Tibial nerve (tissue), 4 donors: ENCODE data around the gene GATA6. TPM values are rescaled to one million over a fixed set of nuclear protein-coding genes. Genes with fewer than 3 reads are reported as not detected.

Source experiments
- DNase-seq, 2 donors: peaks; one replicate each; pipeline ENCODE4 v3.0.0-alpha.2; 2019; ENCODE audit warnings: low spot score in 2 of 2
- H3K27ac ChIP-seq, 4 donors: fragments of 200-600 bp; sonication (generic) in 3 of 4; one replicate each; pipeline ENCODE4 v1.5.1; 2017 to 2019; ENCODE audit warnings: mild to moderate bottlenecking in 1 of 4
- H3K27me3 ChIP-seq, 2 donors: fragments of 200-600 bp; sonication (generic) in 1 of 2; one replicate each; pipeline versions ENCODE4 v1.5.1 to v1.6.0; 2017 to 2019
- H3K36me3 ChIP-seq, 3 donors: fragments of 200-600 bp; sonication (generic); one replicate each; pipeline ENCODE4 v1.5.1; 2018 to 2019
- H3K4me1 ChIP-seq, 4 donors: fragments of 200-600 bp; sonication (generic) in 3 of 4; one replicate each; pipeline ENCODE4 v1.5.1; 2017 to 2019
- H3K4me3 ChIP-seq, 4 donors: fragments of 200-600 bp; sonication (generic) in 3 of 4; one replicate each; pipeline ENCODE4 v1.5.1; 2017 to 2019; ENCODE audit warnings: mild to moderate bottlenecking in 1 of 4, moderate library complexity in 1 of 4
- H3K9me3 ChIP-seq, 4 donors: fragments of 200-600 bp; sonication (generic) in 3 of 4; one replicate each; pipeline ENCODE4 v1.5.1; 2017 to 2019
- CTCF ChIP-seq, 5 experiments: fragments of 200-600 bp in 3 of 5; fragments of 450-650 bp in 2 of 5; sonication (generic) in 3 of 5; IDR thresholded peaks; one replicate each; pipeline ENCODE4 v1.5.1; 2016 to 2019; ENCODE audit warnings: antibody characterized with exemption in 5 of 5, mild to moderate bottlenecking in 3 of 5, moderate library complexity in 2 of 5
- EP300 ChIP-seq, 2 donors: sonication (generic); formaldehyde crosslinking; IDR thresholded peaks; one replicate each; pipeline ENCODE4 v1.6.1; 2017; ENCODE audit warnings: antibody characterized with exemption in 2 of 2, mild to moderate bottlenecking in 1 of 2
- POLR2A ChIP-seq, 2 donors: fragments of 450-650 bp; IDR thresholded peaks; one replicate each; pipeline ENCODE4 v1.6.1; 2017; ENCODE audit warnings: antibody characterized with exemption in 2 of 2, mild to moderate bottlenecking in 2 of 2, moderate library complexity in 2 of 2
- WGBS, 2 donors: methylation state at CpG; one replicate each; pipeline ENCODE4 v1.1.5; 2018; 5-methylcytosine and 5-hydroxymethylcytosine counted together
- total RNA-seq, 4 donors: library from RNA; depleted of rRNA; stranded (reverse); fragments of >200 nt; gene quantifications; one replicate each; pipeline ENCODE4 v1.1.0, GENCODE V29; 2016

Gene GATA6
- total RNA-seq, 4 donors from 2014 or later, result 4.2 to 8.4 (median 7.2) TPM

- Histone ChIP-seq H3K4me1 (peaks cover 0 to 50% (median 22%) of the 10 kb centered on the region in 4 donors), H3K4me3 (peak overlapping the region in 1 of 4 donors; percentile 21), H3K36me3 (no peaks in the 10 kb centered on the region), H3K9me3 (no peaks in the 10 kb centered on the region), H3K27ac (peak overlapping the region in 1 of 4 donors; percentile 25), H3K27me3 (peaks cover 13 to 91% of the 10 kb centered on the region in 2 donors)
- WGBS, 2 donors, result 9 to 16% methylated on average over 20 to 29 of the region's 57 CpGs
- TF ChIP-seq CTCF (IDR thresholded peaks at IDR 0.05) (no peak), POLR2A (IDR thresholded peaks at IDR 0.05) (no peak), EP300 (IDR thresholded peaks at IDR 0.05) (no peak)
- no peak for DNase-seq
These were observed 3.8 kb upstream of the GATA6 start for GRCh38 chr18:22165603-22166068.

GRCh38 chr18:22166069-22166950 is 3.1 kb upstream of the GATA6 start:
- H3K4me3 ChIP-seq, result peak overlapping the region in 1 of 4 donors; percentile 21
- H3K27me3 ChIP-seq, result peaks cover 13 to 98% of the 10 kb centered on the region in 2 donors
- 12 to 18% methylated on average over 46 of the region's 46 CpGs for WGBS, 2 donors
- no peaks in the 10 kb centered on the region for H3K36me3 ChIP-seq
- DNase-seq, result no peak
- H3K9me3 ChIP-seq, result no peaks in the 10 kb centered on the region
- H3K27ac ChIP-seq, result peak overlapping the region in 1 of 4 donors; percentile 25
- TF ChIP-seq POLR2A (IDR thresholded peaks at IDR 0.05) (no peak), CTCF (IDR thresholded peaks at IDR 0.05) (no peak), EP300 (IDR thresholded peaks at IDR 0.05) (no peak)
- H3K4me1 ChIP-seq, result peaks cover 0 to 57% (median 22%) of the 10 kb centered on the region in 4 donors

GRCh38 chr18:22167091-22167470 is 2.3 kb upstream of the GATA6 start:
- Histone ChIP-seq H3K27ac (peak overlapping the region in 1 of 4 donors; percentile 25), H3K4me1 (peaks cover 0 to 61% (median 22%) of the 10 kb centered on the region in 4 donors), H3K27me3 (peaks cover 13 to 95% of the 10 kb centered on the region in 2 donors), H3K4me3 (peak overlapping the region in 1 of 4 donors; percentile 6), H3K9me3 (no peaks in the 10 kb centered on the region), H3K36me3 (no peaks in the 10 kb centered on the region)
- DNase-seq, result no peak
- WGBS, 2 donors, result 10 to 19% methylated on average over 25 of the region's 25 CpGs
- TF ChIP-seq CTCF (IDR thresholded peaks at IDR 0.05) (no peak), POLR2A (IDR thresholded peaks at IDR 0.05) (no peak), EP300 (IDR thresholded peaks at IDR 0.05) (no peak)

- WGBS, 2 donors, result 8 to 10% methylated on average over 34 of the region's 34 CpGs
- Histone ChIP-seq H3K4me1 (peaks cover 0 to 64% (median 22%) of the 10 kb centered on the region in 4 donors), H3K27ac (peak overlapping the region in 1 of 4 donors; percentile 25), H3K4me3 (peak overlapping the region in 2 of 4 donors; percentile 6 to 82), H3K9me3 (no peaks in the 10 kb centered on the region), H3K36me3 (no peaks in the 10 kb centered on the region), H3K27me3 (peaks cover 13 to 95% of the 10 kb centered on the region in 2 donors)
- DNase-seq, result no peak
- TF ChIP-seq EP300 (IDR thresholded peaks at IDR 0.05) (peak in 1 of 2 donors; percentile 65), CTCF (IDR thresholded peaks at IDR 0.05) (no peak)
These were observed 1.7 kb upstream of the GATA6 start for GRCh38 chr18:22167471-22168241.
